Measurements from ENCODE around the gene HDGFL3.
A peak's percentile ranks its signal among the peaks of the same experiment; 100 is the strongest.

Gene HDGFL3

DNA sequence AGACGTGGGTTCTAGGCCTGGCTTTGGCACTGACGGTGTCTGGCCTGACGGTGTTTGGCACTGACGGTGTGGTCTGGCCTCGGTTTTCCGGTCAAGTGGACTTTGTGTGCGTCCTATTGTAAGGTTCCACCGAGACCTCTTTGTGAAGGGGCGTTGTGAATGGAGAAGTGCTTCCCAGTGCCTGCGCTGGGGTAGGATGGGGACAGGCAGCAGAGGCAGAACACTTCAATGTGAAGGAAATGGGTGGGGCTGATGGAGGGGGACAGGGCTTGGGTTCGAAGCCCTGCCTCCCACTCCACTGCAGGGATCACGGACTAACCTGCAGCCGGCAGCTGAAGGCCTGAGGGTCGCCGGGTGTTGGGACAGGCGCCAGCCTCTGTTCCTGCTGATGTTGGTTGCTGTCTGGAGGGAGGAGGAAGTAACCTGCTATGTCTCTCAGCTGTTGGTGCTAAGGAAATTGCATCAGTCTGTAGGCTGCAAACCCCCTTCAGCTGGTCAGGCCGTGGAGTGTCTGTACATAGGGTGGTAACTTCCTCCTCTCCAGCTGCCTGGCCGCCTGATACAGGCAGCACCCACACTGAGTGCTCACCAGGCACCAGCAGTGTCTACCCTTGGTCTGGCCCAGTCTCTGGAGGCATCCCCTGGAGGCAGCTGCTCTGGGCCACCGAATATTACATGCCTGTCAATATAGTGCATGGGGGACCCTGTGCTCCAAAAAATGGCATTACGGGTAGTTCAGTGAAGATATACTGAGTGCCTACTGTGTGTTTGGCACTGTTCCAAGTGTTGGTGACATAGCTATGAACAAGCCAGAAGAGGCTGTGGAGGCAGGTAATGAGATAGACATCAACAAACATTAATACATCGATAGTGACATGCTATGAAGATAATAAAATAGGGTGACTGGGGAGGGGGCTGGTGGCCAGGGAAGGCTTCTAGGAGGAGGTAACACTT, 99.1 kb downstream of the HDGFL3 start:
- TF ChIP-seq, protein P1, sequence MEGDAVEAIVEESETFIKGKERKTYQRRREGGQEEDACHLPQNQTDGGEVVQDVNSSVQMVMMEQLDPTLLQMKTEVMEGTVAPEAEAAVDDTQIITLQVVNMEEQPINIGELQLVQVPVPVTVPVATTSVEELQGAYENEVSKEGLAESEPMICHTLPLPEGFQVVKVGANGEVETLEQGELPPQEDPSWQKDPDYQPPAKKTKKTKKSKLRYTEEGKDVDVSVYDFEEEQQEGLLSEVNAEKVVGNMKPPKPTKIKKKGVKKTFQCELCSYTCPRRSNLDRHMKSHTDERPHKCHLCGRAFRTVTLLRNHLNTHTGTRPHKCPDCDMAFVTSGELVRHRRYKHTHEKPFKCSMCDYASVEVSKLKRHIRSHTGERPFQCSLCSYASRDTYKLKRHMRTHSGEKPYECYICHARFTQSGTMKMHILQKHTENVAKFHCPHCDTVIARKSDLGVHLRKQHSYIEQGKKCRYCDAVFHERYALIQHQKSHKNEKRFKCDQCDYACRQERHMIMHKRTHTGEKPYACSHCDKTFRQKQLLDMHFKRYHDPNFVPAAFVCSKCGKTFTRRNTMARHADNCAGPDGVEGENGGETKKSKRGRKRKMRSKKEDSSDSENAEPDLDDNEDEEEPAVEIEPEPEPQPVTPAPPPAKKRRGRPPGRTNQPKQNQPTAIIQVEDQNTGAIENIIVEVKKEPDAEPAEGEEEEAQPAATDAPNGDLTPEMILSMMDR (IDR thresholded peaks at IDR 0.05; ENCODE audit: low read length, missing control alignments): no peak
- DNase-seq (ENCODE audit: low read depth): peak; percentile 86
- H3K4me3 ChIP-seq (replicated peaks; ENCODE audit: low read depth, low read length): peak overlapping the region; percentile 59

DNA sequence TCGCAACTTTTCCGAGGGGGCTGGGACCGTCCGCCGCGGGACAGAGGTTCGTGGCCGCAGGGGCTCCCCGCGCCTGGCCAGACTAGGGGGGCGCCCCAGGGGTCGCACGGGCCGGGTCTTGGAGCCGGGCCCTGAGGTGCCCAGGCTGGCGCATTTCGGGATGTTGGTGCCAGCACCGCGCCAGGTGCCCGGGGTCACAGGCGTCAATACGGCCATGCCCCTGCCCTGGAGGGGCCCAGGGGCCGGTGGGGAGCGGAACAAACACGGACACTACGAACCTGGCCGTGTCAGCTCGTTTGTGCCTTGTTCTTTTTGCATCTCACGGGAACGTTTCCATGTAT, 99.8 kb downstream of the HDGFL3 start:
- DNase-seq (ENCODE audit: low read depth): no peak
- H3K4me3 ChIP-seq (replicated peaks; ENCODE audit: low read depth, low read length): peak overlapping the region; percentile 59
- TF ChIP-seq, protein P1 (IDR thresholded peaks at IDR 0.05; ENCODE audit: low read length, missing control alignments): no peak

DNA sequence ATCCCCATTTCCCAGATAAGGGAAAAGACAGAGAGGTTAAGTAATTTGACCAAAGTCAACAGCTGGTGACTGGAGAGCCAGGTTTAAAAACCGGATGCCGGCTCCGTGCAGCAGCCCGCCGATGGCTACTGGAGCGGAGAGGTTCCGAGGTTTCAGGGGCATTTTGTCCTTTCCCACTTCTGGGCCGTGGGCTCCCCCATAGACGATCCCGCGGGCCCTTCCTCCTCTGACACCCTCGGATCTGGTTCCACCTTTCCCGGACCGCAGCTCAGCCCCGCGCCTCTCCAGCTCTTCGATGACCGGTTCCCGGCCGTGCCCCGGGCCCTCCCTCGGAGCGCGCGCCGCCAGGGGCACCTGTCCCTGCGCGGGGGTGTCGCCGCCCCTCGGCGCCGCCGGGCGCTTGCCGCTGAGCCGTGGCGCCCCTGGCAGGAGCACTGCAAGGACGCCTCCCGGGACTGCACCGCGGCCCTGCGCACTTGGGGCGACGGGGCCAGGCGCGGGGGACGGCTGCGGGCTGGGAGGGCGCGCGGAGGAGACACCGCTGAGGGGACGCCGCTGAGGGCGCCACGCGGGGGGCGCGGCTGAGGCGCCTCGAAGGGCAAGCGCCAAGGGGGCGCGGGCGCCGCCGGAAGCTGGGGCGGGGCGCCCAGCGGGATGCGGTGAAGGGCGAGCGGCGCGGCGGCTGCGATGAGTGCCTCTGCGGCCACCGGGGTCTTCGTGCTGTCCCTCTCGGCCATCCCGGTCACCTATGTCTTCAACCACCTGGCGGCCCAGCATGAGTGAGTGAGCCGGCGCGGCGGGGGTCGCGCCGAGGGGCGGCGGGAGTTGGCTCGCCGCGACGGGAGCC, 100.4 kb downstream of the HDGFL3 start, which contains the start of gene TM6SF1:
Gene TM6SF1 (plus strand): TSS at position 652 of the 847 bp plus-strand sequence. CDS start 36 bp downstream, at position 688.
- no peak for DNase-seq (ENCODE audit: low read depth)
- TF ChIP-seq, protein P1 (IDR thresholded peaks at IDR 0.05; ENCODE audit: low read length, missing control alignments): no peak
- H3K4me3 ChIP-seq (replicated peaks; ENCODE audit: low read depth, low read length): peak within 1 kb of the TSS; percentile 59

DNA sequence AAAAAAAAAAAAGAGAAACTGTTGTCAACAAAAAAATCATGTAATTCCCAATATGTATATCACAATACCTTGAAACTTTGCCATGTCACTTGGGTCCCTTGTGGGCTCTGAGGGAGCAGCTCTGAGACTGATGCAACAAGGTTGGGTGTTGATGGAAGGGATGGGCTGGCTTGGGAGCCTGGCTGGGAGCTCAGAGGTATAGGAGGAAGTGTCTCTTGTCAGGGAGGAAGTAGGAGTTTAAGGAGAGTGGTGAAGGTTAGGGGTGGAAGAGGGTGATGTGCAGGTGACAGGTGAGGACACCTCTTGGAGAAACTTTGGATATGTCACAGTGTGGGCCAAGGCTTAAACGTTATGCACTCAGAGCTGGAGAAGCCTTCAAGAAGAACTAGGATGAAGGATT, 102.2 kb downstream of the HDGFL3 start:
- DNase-seq (ENCODE audit: low read depth): no peak
- TF ChIP-seq, protein P1 (IDR thresholded peaks at IDR 0.05; ENCODE audit: low read length, missing control alignments): no peak

DNA sequence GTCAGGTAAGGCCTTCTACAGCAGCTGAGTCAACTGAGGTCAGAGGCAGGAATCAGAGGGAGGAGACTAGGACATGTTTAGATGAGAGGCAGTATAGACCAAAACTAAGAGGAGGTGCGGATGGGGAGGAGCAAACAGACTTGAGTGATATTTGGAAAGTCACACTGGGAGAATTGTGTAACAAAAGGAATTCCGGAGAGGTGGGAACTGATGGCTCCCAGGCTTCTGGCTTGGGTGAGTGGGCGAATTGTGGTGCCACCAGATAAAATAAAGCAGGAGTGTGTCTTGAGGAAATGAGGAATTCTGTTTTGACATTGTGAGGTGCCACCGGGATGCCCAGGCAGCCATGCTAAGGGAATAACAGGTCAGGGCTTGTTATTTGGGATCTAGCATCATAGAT, 103.5 kb downstream of the HDGFL3 start:
- no peak overlapping the region for H3K4me3 ChIP-seq (replicated peaks; ENCODE audit: low read depth, low read length)
- TF ChIP-seq, protein P1 (IDR thresholded peaks at IDR 0.05; ENCODE audit: low read length, missing control alignments): no peak
- DNase-seq (ENCODE audit: low read depth): no peak

More for the DNA sequence above, 102.2 kb downstream of the HDGFL3 start:
- no peak overlapping the region for H3K4me3 ChIP-seq (replicated peaks; ENCODE audit: low read depth, low read length)

DNA sequence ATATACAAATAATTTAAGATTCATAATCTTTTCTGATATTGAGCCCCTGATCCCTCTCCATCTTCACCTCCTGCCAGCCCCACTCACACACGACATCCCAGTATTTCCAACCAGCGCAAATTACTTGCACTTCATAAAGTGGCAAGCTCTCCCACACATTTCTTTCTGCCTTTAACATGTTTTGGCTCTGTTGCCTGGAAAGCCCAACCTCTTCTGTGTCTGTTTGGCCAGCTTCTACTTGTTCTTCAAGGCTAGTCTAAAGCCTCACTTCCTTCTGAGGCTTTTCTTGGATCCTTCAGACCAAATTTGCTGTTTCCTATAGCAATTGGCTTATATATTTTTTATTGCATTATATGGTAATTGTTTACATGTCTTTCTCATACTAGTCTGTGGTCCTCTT, 105.3 kb downstream of the HDGFL3 start:
- TF ChIP-seq, protein P1 (IDR thresholded peaks at IDR 0.05; ENCODE audit: low read length, missing control alignments): no peak
- no peak overlapping the region for H3K4me3 ChIP-seq (replicated peaks; ENCODE audit: low read depth, low read length)
- no peak for DNase-seq (ENCODE audit: low read depth)

Data from fibroblast of pulmonary artery (primary cell).